GM21423 (cell line): Measurements from ENCODE around the gene CEP97.

Source experiments
- ATAC-seq: cut with Tn5 transposase; IDR thresholded peaks from one replicate; pipeline ENCODE4 v1.9.1; 2021; ENCODE audit warnings: mild to moderate bottlenecking, moderate library complexity; ENCODE audit not compliant: unreplicated experiment

Gene CEP97

DNA sequence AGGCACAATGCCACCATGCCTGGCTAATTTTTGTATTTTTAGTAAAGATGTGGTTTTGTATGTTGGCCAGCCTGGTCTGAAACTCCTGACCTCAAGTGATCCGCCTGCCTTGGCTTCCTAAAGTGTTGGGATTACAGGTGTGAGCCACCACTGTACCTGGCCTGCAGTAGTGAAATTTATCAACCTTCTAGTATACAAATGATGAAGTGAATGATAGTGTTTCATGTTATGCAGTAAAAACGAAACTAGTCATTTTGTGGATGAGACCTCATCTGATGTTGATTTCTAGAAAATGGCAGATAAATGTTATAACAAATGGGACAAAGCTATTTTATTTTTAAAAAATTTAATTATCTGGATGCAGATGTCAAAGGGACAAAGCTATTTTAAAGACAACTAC is 87.5 kb downstream of the CEP97 start:
- ATAC-seq, result no peak

- no peak for ATAC-seq
These were observed 88.5 kb downstream of the CEP97 start for GRCh38 chr3:101812895-101813294.

DNA sequence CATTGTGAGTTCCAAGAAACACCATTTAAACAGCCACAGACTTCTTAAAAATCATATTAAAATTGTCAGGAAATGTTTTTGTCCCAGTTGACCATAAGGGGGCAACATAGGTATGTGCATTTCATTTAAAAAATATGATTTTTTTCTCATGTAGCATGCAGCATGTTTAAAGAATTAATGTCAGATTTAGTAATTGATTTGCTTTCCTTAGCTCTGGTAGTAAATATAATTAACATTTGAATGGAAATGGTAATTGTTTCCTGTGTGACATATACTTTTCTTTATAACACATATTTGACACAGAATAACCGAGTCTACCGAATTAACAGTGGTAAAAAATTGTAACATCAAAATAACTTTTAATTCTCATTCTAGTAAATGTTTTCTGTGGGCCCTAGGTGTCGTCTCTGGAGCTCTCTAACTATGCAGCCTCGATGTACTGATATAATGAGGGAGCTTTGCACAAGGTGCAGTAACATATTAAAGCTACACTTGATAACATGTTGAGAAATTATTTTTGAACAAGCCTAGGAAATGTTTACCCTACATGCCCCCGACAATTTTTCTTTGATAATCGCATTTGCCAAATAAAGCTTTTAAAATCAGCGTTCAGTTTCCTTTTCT is 89.5 kb downstream of the CEP97 start:
- ATAC-seq, result no peak

GRCh38 chr3:101814835-101815234 is 90.4 kb downstream of the CEP97 start:
- no peak for ATAC-seq

GRCh38 chr3:101816215-101817149 is 92.1 kb downstream of the CEP97 start:
- no peak for ATAC-seq

DNA sequence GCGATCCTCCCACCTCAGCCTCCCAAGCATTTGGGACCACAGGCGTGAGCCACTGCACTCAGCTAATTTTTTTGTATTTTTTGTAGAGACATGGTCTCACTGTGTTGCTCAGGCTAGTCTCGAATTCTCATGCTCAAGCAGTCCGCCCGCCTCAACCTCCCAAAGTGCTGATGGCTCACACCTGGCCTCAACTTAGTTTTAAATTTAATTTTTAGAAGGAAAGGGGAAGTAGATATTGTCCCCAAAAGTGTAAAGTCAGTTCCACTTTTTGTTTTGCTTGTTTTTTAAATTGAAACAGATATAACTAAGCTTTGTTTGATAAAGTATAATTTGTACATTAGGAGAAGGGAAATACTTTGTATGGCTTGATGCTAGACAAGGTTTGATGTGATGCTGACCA is 93.6 kb downstream of the CEP97 start:
- ATAC-seq, result no peak

- no peak for ATAC-seq
These were observed 95.3 kb downstream of the CEP97 start for GRCh38 chr3:101819649-101820206.
